ENCODE measurements around the gene SHMT2.

Gene SHMT2

DNA sequence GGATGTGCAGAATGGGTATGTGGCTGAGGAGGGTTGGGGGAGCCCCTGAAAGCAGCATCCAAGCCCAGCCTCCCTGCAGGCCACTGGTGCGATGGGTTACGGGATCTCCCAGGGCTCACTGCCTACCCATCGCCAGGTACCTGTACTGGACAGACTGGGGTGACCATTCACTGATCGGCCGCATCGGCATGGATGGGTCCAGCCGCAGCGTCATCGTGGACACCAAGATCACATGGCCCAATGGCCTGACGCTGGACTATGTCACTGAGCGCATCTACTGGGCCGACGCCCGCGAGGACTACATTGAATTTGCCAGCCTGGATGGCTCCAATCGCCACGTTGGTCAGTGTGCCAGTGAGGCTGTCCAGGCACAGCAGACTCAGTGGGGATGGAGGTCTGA, 31.2 kb upstream of the SHMT2 start:
- no peak for DNase-seq (ENCODE audit: extremely low read depth, low read depth)
- TF ChIP-seq, protein P1, sequence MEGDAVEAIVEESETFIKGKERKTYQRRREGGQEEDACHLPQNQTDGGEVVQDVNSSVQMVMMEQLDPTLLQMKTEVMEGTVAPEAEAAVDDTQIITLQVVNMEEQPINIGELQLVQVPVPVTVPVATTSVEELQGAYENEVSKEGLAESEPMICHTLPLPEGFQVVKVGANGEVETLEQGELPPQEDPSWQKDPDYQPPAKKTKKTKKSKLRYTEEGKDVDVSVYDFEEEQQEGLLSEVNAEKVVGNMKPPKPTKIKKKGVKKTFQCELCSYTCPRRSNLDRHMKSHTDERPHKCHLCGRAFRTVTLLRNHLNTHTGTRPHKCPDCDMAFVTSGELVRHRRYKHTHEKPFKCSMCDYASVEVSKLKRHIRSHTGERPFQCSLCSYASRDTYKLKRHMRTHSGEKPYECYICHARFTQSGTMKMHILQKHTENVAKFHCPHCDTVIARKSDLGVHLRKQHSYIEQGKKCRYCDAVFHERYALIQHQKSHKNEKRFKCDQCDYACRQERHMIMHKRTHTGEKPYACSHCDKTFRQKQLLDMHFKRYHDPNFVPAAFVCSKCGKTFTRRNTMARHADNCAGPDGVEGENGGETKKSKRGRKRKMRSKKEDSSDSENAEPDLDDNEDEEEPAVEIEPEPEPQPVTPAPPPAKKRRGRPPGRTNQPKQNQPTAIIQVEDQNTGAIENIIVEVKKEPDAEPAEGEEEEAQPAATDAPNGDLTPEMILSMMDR (IDR thresholded peaks at IDR 0.05; ENCODE audit: low read depth, low read length) = no peak

DNA sequence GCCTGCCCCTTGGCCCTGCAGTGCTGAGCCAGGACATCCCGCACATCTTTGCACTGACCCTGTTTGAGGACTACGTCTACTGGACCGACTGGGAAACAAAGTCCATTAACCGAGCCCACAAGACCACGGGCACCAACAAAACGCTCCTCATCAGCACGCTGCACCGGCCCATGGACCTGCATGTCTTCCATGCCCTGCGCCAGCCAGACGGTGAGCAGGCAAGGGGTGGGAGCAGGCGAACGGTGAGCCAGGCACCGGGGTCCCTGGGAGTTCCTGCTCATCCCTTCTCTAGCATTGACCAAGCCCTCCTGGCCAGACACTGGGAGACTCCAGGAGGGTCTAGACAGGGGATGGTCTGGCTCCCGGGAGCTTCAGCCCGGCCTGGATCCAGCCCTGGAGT, 30.3 kb upstream of the SHMT2 start:
- DNase-seq (ENCODE audit: extremely low read depth, low read depth) = no peak
- TF ChIP-seq, protein P1 (IDR thresholded peaks at IDR 0.05; ENCODE audit: low read depth, low read length) = no peak

DNA sequence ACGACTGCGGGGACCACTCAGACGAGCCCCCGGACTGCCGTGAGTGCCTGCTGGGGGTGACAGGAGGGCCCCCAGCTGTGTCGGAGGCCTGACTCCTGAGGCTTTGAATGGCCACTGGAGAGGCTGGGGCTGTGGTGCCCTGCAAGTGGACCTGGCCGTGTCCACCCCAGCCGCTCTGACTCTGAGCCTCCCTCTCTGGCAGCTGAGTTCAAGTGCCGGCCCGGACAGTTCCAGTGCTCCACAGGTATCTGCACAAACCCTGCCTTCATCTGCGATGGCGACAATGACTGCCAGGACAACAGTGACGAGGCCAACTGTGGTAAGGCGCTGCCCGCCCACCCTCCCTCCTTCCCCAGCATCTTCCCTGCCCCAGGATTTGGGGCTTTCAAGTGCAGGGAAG, 29.0 kb upstream of the SHMT2 start:
- DNase-seq (ENCODE audit: extremely low read depth, low read depth) = no peak
- TF ChIP-seq, protein P1 (IDR thresholded peaks at IDR 0.05; ENCODE audit: low read depth, low read length) = no peak

DNA sequence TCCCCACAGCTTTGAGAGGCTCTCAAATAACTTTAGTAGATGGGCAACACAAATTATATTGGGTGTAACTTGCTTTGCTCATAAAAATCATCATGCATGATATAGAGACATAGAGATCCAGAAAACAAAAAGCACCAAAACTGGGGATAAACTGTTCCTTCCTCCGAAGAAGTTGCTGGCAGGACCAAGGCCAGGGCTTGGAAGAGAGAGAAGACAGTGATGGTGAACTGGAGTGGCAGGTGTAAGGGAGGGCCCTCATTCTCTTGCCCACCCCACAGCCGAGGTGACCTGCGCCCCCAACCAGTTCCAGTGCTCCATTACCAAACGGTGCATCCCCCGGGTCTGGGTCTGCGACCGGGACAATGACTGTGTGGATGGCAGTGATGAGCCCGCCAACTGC, 28.3 kb upstream of the SHMT2 start:
- TF ChIP-seq, protein P1 (IDR thresholded peaks at IDR 0.05; ENCODE audit: low read depth, low read length) = no peak
- no peak for DNase-seq (ENCODE audit: extremely low read depth, low read depth)

DNA sequence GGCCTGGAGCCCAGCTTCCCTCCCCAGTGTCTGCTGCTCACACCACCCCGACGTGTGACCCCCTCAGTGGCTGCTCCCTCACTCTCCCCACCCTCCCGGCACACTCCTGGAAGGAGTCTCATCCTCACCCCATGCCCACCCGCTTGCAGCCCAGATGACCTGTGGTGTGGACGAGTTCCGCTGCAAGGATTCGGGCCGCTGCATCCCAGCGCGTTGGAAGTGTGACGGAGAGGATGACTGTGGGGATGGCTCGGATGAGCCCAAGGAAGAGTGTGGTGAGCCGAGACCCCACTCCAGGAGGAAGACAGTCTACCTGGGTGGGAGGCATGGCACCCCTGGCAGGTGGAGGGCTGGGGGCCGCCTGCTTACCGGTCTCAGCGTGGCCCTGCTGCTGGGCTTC, 27.9 kb upstream of the SHMT2 start:
- TF ChIP-seq, protein P1 (IDR thresholded peaks at IDR 0.05; ENCODE audit: low read depth, low read length) = no peak
- no peak for DNase-seq (ENCODE audit: extremely low read depth, low read depth)

DNA sequence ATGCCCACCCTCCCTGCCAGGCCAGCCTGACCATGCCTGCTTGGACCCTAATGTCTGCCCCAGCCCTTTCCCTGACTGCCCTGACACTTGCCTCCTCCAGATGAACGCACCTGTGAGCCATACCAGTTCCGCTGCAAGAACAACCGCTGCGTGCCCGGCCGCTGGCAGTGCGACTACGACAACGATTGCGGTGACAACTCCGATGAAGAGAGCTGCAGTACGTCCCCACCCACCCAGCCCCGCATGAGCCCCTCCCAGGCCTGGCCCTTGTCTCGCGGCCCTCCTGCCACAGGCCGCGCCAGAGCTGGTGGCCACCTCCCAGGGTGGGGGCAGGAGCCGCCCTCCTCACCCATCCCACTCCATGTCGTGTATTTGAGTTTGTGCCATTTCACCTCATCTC, 27.2 kb upstream of the SHMT2 start:
- no peak for DNase-seq (ENCODE audit: extremely low read depth, low read depth)
- TF ChIP-seq, protein P1 (IDR thresholded peaks at IDR 0.05; ENCODE audit: low read depth, low read length) = no peak

DNA sequence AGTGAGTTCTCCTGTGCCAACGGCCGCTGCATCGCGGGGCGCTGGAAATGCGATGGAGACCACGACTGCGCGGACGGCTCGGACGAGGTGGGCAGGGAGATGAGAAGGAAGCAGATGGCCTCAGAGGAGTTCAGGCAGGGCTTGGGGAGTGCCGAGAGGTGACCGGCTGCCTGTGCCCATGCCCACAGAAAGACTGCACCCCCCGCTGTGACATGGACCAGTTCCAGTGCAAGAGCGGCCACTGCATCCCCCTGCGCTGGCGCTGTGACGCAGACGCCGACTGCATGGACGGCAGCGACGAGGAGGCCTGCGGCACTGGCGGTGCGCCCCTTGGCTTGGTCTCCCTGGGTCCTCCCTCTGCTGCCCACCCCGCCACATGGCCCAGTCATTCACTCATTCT, 26.3 kb upstream of the SHMT2 start:
- DNase-seq (ENCODE audit: extremely low read depth, low read depth) = no peak
- TF ChIP-seq, protein P1 (IDR thresholded peaks at IDR 0.05; ENCODE audit: low read depth, low read length) = no peak
